Measurements from ENCODE around the gene ABCC5.
"Not testable (repeated sequence)": the region's sequence is repeated elsewhere in the genome, so short reads cannot be mapped to it uniquely, and the experiment has no call there.

The ABCC5 gene

GRCh38 chr3:184017672-184018423, at the start of gene ABCC5:
Gene ABCC5 (minus strand): TSS chr3:184017884. CDS start chr3:184014392, 3,492 bp downstream.
- DNase-seq, result peak; percentile 36 to 69 (median 54)

DNA sequence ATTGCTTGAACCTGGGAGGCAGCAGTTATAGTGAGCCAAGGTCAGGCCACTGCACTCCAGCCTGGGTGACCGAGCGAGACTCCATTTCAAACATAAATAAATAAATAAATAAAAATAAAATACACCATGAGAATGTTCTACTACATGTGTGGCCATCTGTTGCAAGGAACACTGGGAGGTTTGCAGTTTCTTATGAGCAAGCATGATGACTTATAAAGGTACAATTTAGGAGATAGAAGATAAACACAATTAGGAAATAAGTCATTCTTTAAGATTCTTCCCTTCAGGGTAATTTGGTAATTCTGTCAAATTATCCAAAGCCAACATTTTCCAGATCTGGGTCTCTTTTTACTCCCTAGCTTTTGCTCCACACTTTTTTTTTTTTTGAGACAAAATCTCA, 48.5 kb upstream of the ABCC5 start:
- no peak for DNase-seq

GRCh38 chr3:184062637-184063036, 45.0 kb upstream of the ABCC5 start:
- no peak for DNase-seq

DNA sequence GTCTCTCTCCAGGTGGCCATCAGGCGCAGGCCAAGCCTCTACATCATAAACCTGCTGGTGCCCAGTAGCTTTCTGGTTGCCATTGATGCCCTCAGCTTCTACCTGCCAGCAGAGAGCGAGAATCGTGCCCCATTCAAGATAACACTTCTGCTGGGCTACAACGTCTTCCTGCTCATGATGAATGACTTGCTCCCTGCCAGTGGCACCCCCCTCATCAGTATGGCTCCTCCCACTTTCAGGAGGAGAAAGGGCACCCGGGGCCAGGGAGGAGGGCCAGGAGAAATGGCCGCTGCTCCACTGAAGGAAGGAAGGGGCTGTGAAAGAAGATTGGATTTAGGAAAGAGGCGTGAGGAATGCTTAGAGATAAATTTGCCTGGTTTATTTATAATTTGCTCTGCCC, 41.7 kb upstream of the ABCC5 start:
- no peak for DNase-seq

DNA sequence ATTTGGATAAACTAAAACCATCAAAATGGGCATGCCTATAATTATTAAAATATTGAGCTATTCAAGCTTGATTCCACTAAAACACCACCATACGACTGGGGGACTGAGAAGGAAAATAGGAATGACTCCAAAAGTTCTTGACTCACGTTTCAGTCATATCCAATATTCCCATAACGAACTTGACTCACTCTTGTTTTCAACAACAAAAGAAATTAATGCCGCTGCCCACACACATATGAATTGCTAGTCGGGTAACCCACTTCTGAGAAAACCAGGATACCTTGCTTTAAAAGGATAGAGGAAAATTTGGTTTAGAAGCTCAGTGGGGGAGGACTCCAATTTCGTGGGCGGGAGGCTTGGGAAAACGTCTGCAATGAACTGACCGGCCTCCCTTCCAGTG, 40.3 kb upstream of the ABCC5 start:
- DNase-seq, result no peak

DNA sequence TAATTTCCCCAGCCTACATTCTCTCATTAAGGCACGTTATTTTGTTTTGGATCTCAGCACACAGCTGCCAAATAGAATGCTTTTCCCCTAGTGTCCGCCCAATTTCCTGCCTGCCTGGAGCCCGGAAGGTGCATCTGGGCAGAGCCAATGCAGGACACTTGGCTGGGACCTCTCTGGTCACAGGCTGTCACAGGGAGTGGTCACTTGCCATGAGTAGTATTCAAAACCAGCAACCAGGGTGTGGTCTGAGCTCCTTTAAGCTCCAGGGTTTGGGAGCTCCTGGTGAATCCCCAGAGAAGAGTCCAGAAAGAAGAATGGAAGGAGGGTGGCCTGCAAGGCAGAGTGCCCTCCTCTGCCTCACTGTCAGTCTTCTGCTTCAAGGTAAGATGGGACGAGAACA, 35.1 kb upstream of the ABCC5 start, which contains the start of gene HTR3C:
TSS of gene HTR3C (plus strand) at position 281 of the 400 bp plus-strand sequence. CDS start at position 315, 34 bp downstream.
- no peak for DNase-seq

GRCh38 chr3:184050217-184050847, 32.6 kb upstream of the ABCC5 start:
- DNase-seq, result no peak

DNA sequence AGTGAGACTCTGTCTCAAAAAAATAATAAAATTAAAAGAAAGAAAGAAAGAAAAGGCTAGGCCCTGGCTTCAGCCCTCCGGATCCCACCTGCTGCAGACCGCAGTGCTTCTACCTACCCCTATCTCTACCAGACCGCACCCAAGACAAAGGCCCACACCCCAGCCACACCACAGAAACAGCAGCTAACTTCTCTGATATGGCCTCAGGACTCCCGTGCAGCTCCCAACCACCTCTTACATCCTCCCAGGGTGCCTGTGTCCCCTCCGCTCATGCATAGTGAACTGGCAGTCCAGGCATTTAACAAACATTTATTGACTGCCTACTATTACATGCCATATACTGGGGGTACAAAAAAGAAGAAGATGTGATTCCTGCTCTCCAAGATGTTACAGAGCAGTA, 28.3 kb upstream of the ABCC5 start:
- no peak for DNase-seq

GRCh38 chr3:184042617-184043016, 24.9 kb upstream of the ABCC5 start:
- DNase-seq, result no peak

DNA sequence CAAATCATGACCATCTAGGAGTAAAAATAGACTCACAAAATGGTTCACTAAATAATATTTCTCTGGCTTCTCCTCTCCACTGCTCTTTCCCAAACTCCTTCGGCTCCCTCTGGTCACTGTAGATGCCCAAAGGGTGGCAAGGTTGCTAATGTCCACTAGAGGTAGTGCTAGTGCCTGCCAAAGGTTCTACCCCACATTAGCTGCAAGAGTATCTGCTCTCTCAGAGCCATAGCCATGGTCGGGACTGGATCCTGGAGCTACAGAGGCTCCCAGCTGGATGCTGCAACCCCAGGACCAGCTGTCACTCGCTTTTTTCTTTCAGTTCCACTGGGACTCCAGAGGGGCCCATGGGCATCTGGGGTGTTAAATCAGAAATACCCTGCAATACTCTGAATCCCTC, 22.3 kb upstream of the ABCC5 start:
- DNase-seq, result no peak

- DNase-seq, result no peak
Observed at GRCh38 chr3:184039414-184039813, 21.7 kb upstream of the ABCC5 start.

GRCh38 chr3:184038307-184038706, 20.6 kb upstream of the ABCC5 start:
- DNase-seq, result not testable (repeated sequence)

DNA sequence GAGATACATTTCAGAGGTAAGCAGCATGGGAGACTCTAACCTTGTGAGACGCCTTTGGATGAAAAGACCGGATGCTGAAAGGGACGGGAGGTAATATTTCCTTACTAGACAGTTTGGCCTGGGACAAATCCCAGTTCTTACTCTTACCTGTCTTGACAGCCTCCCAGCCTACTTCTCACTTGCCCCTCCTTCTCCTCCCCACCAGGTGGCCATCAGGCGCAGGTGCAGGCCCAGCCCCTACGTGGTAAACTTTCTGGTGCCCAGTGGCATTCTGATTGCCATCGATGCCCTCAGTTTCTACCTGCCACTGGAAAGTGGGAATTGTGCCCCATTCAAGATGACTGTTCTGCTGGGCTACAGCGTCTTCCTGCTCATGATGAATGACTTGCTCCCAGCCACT, 20.1 kb upstream of the ABCC5 start:
- no peak for DNase-seq

DNA sequence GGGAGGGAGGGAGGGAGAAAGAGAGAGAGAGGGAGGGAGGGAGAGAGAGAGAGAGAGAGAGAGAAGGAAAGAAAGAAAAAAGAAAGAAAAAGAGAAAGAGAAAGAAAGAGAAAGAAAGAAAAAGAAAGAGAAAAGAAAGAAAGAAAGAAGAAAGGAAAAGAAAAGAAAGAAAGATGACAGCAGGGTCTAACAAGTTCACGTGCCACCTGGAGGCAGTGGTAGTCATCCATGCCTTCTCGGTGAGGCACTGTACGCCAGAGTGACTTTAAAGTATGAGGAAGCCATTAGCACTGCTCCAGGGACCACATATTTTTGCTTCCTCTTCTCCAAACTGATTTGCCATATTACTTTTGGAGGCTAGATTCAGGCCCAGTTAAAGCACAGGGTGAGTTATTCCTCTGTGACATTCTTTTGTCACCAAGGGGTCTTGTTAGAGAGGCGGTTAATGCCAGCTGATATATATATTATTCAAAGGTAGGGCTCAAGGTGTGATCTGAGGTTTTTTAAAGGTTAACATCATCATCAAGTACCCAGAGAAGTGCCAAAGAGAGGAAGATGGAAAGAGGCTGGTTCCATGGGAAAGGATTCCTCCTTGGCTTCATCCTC, 13.6 kb upstream of the ABCC5 start, which contains the start of gene HTR3D:
TSS of gene HTR3D (plus strand) at position 556 of the 606 bp plus-strand sequence. CDS start at position 556, 0 bp downstream.
- no peak for DNase-seq

- DNase-seq, result no peak
Observed at GRCh38 chr3:184030536-184030935, 12.9 kb upstream of the ABCC5 start.

- DNase-seq, result no peak
Observed at GRCh38 chr3:184029443-184029842, 11.8 kb upstream of the ABCC5 start.

- not testable (repeated sequence) for DNase-seq
Observed at GRCh38 chr3:184028275-184028890, 10.7 kb upstream of the ABCC5 start.

GRCh38 chr3:184025256-184025655, 7.6 kb upstream of the ABCC5 start:
- DNase-seq, result not testable (repeated sequence)

- DNase-seq, result no peak
Observed at GRCh38 chr3:184022323-184022722, 4.6 kb upstream of the ABCC5 start.

DNA sequence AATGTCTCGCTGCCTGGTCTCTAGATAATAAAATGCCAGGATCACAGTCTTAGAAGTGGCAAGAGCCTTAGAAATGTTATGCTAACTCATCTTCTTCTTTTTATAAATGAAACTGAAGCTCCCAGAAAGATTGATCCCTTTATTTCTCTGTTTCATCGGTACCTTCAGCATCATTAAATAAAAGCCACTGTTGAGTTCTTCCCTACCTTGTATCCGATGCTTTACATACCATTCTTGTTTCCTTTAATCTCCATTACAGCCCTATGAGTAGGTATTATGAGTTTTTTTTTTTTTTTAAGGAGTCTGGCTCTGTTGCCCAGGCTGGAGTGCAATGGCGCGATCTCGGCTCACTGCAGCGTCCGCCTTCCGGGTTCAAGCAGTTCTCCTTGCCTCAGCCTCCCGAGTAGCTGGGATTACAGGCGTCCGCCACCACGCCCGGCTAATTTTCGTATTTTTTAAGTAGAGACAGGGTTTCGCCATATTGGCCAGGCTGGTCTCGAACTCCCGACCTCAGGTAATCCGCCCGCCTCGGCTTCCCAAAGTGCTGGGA, 815 bp upstream of the ABCC5 start:
- no peak for DNase-seq

- DNase-seq, result peak in 2 of 4 experiments; percentile 21 to 25
Observed at GRCh38 chr3:184016811-184017671, 643 bp downstream of the ABCC5 start.

- DNase-seq, result no peak
Observed at GRCh38 chr3:184016169-184016570, 1.5 kb downstream of the ABCC5 start.
